H9 (cell line): ENCODE data around the gene MED13L. TPM values are rescaled to one million over a fixed set of nuclear protein-coding genes. Genes with fewer than 3 reads are reported as not detected.

Source experiments
- DNase-seq: peaks from one replicate; pipeline ENCODE4 v3.0.0-alpha.2; 2017
- H2AFZ ChIP-seq: one replicate; pipeline ENCODE4 v1.6.1; 2013; ENCODE audit warnings: mild to moderate bottlenecking, low read length, control low read depth, moderate library complexity
- H2AK5ac ChIP-seq: 2 replicates; pipeline ENCODE4 v1.6.1; 2013; ENCODE audit warnings: low read length, control low read depth, mixed read lengths; ENCODE audit not compliant: insufficient read length
- H2BK120ac ChIP-seq: one replicate; pipeline ENCODE4 v1.6.1; 2013; ENCODE audit warnings: low read depth, mild to moderate bottlenecking, low read length, control low read depth, inconsistent platforms; ENCODE audit not compliant: poor library complexity, severe bottlenecking
- H2BK12ac ChIP-seq: 2 replicates; pipeline ENCODE4 v1.6.1; 2013; ENCODE audit warnings: low read length, control low read depth, mixed read lengths, low read depth; ENCODE audit not compliant: insufficient read length
- H2BK15ac ChIP-seq: 2 replicates; pipeline ENCODE4 v1.6.1; 2013; ENCODE audit warnings: low read depth, low read length, control low read depth
- H2BK20ac ChIP-seq: one replicate; pipeline ENCODE4 v1.6.1; 2013; ENCODE audit warnings: low read depth, mild to moderate bottlenecking, low read length, control low read depth, inconsistent platforms; ENCODE audit not compliant: poor library complexity, severe bottlenecking
- H2BK5ac ChIP-seq: 2 replicates; pipeline ENCODE4 v1.6.1; 2013; ENCODE audit warnings: low read length, control low read depth, mixed read lengths; ENCODE audit not compliant: insufficient read length
- H3K14ac ChIP-seq: 2 replicates; pipeline ENCODE4 v1.6.1; 2013; ENCODE audit warnings: low read length, control low read depth; ENCODE audit not compliant: insufficient read depth
- H3K18ac ChIP-seq: 2 replicates; pipeline ENCODE4 v1.6.1; 2013; ENCODE audit warnings: low read depth, mild to moderate bottlenecking, mixed read lengths, low read length, control low read depth; ENCODE audit not compliant: insufficient read length
- H3K23ac ChIP-seq: 2 replicates; pipeline ENCODE4 v1.6.1; 2013; ENCODE audit warnings: low read length, control low read depth, mixed read lengths, low read depth; ENCODE audit not compliant: insufficient read length
- H3K23me2 ChIP-seq: 2 replicates; pipeline ENCODE4 v1.6.1; 2013; ENCODE audit warnings: low read depth, mild to moderate bottlenecking, mixed read lengths, low read length, control low read depth; ENCODE audit not compliant: insufficient read length, poor library complexity, severe bottlenecking
- H3K27ac ChIP-seq: 2 replicates; pipeline ENCODE4 v1.5.1; 2013; ENCODE audit warnings: low read length, control low read depth, mixed read lengths, low read depth; ENCODE audit not compliant: insufficient read length
- H3K27me3 ChIP-seq: 2 replicates; pipeline ENCODE4 v1.6.1; 2013; ENCODE audit warnings: low read length, control low read depth, inconsistent platforms; ENCODE audit not compliant: insufficient read depth
- H3K4ac ChIP-seq: 2 replicates; pipeline ENCODE4 v1.6.1; 2013; ENCODE audit warnings: low read depth, mild to moderate bottlenecking, control low read depth, inconsistent platforms, low read length, moderate library complexity
- H3K4me1 ChIP-seq: 2 replicates; pipeline ENCODE4 v1.6.1; 2013; ENCODE audit warnings: low read length, control low read depth, inconsistent platforms; ENCODE audit not compliant: insufficient read depth
- H3K4me2 ChIP-seq: 2 replicates; pipeline ENCODE4 v1.6.1; 2013; ENCODE audit warnings: low read length, control low read depth, mixed read lengths; ENCODE audit not compliant: insufficient read length, insufficient read depth
- H3K56ac ChIP-seq: 2 replicates; pipeline ENCODE4 v1.6.1; 2013; ENCODE audit warnings: low read depth, mild to moderate bottlenecking, mixed read lengths, low read length, control low read depth; ENCODE audit not compliant: insufficient read length
- H3K79me1 ChIP-seq: 2 replicates; pipeline ENCODE4 v1.6.1; 2013; ENCODE audit warnings: low read depth, mild to moderate bottlenecking, moderate library complexity, low read length, control low read depth, inconsistent platforms; ENCODE audit not compliant: insufficient read depth, poor library complexity, severe bottlenecking
- H3K79me2 ChIP-seq: 2 replicates; pipeline ENCODE4 v1.6.1; 2013; ENCODE audit warnings: low read length, control low read depth, inconsistent platforms; ENCODE audit not compliant: insufficient read depth
- H3K9ac ChIP-seq: 2 replicates; pipeline ENCODE4 v1.6.1; 2013; ENCODE audit warnings: low read length, control low read depth, mixed read lengths; ENCODE audit not compliant: insufficient read length; ENCODE audit errors: extremely low read depth
- H3K9me3 ChIP-seq: one replicate; pipeline ENCODE4 v1.6.1; 2013; ENCODE audit warnings: low read depth, low read length, inconsistent platforms; ENCODE audit not compliant: control insufficient read depth
- H3T11ph ChIP-seq: one replicate; pipeline ENCODE4 v1.6.1; 2013; ENCODE audit warnings: mild to moderate bottlenecking, low read length, control low read depth, inconsistent platforms
- H4K20me1 ChIP-seq: one replicate; pipeline ENCODE4 v1.6.1; 2013; ENCODE audit not compliant: control insufficient read depth, insufficient read length, insufficient read depth
- H4K5ac ChIP-seq: 2 replicates; pipeline ENCODE4 v1.6.1; 2013; ENCODE audit warnings: low read depth, mild to moderate bottlenecking, mixed read lengths, low read length, control low read depth; ENCODE audit not compliant: insufficient read length
- H4K8ac ChIP-seq: replicated peaks from 2 replicates; pipeline ENCODE4 v1.6.1; 2013; ENCODE audit warnings: low read length, control low read depth, mixed read lengths, low read depth; ENCODE audit not compliant: insufficient read length
- H4K91ac ChIP-seq: 2 replicates; pipeline ENCODE4 v1.6.1; 2013; ENCODE audit warnings: low read depth, mild to moderate bottlenecking, moderate library complexity, mixed read lengths, low read length, control low read depth; ENCODE audit not compliant: insufficient read length
- H3K27ac Mint-ChIP-seq, 3 experiments: 2 replicates in 2 of 3; 3 replicates in 1 of 3; pipeline ENCODE4 v1.8.0; 2020 to 2021; ENCODE audit warnings: mixed read lengths in 3 of 3, mild to moderate bottlenecking in 1 of 3, moderate library complexity in 1 of 3
- H3K27me3 Mint-ChIP-seq: 2 replicates; pipeline ENCODE4 v1.8.0; 2021; ENCODE audit warnings: low read depth, mild to moderate bottlenecking, moderate library complexity, mixed read lengths
- H3K36me3 Mint-ChIP-seq, 3 experiments: 2 replicates in 2 of 3; 3 replicates in 1 of 3; pipeline ENCODE4 v1.8.0; 2020 to 2021; ENCODE audit warnings: low read depth in 3 of 3, mixed read lengths in 3 of 3; ENCODE audit not compliant: insufficient read depth in 1 of 3
- H3K4me1 Mint-ChIP-seq, 2 experiments: 2 replicates each; pipeline ENCODE4 v1.8.0; 2020; ENCODE audit warnings: mixed read lengths in 2 of 2
- H3K4me3 Mint-ChIP-seq, 2 experiments: 2 replicates in 1 of 2; 3 replicates in 1 of 2; pipeline ENCODE4 v1.8.0; 2020 to 2021; ENCODE audit warnings: mild to moderate bottlenecking in 2 of 2, mixed read lengths in 2 of 2, moderate library complexity in 1 of 2
- H3K9me3 Mint-ChIP-seq, 2 experiments: 2 replicates in 1 of 2; 3 replicates in 1 of 2; pipeline ENCODE4 v1.8.0; 2020; ENCODE audit warnings: mild to moderate bottlenecking in 2 of 2, mixed read lengths in 2 of 2, moderate library complexity in 1 of 2
- WGBS: extraction: QIAGEN DNeasy Blood & Tissue Kit; methylation state at CpG from one replicate; pipeline ENCODE4 v1.1.7; 2013; ENCODE audit warnings: missing lambda C conversion rate, low lambda C conversion rate, mixed read lengths; ENCODE audit not compliant: insufficient read length; ENCODE audit errors: extremely low coverage; 5-methylcytosine and 5-hydroxymethylcytosine counted together
- total RNA-seq: library from RNA; stranded (reverse); gene quantifications from 2 replicates; pipeline ENCODE4 v1.2.1, GENCODE V29; 2021
- TF ChIP-seq, protein P1 (sequence below): fragments of 200-600 bp; sonication (generic); conservative IDR thresholded peaks from 3 replicates; pipeline ENCODE4 v1.8.0; 2021; ENCODE audit warnings: antibody characterized with exemption, mild to moderate bottlenecking

The MED13L gene
- total RNA-seq, 1 experiment from 2014 or later, result 52.4 TPM

DNA sequence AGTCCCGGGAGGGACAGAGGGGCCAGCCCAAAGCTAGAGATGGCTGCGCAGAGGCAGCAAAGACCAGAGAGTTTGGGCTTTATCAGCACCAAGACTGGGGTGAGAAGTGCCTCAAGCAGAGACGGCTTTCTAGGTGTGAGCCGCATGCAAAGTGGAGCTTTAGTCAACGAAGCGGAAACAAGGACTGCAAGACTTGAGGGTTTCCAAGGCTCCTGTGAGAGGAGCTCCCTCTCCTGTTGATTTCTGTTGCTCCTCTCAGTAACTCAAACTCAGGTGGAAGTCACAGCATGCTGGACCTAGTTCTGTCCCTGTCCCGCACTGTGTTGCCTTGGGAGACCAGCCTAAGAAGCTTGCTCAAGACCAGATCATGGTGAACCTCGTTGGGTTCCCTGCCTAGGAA, 327.8 kb downstream of the MED13L start:
- WGBS, result no CpG with 5 or more reads among the region's 8 CpGs
- no peak overlapping the region for H3K4me2 ChIP-seq
- H2BK12ac ChIP-seq, result no peak overlapping the region
- H3K9me3 Mint-ChIP-seq, result no peaks in the 10 kb centered on the region
- H4K91ac ChIP-seq, result no peak overlapping the region
- no peak overlapping the region for H4K5ac ChIP-seq
- H3K4ac ChIP-seq, result no peak overlapping the region
- no peaks in the 10 kb centered on the region for H3K23me2 ChIP-seq
- 0 out of 7 replicates have a peak overlapping the region, but pooled peaks of 1 of the 3 experiments have one; percentile 10 for H3K27ac Mint-ChIP-seq
- H4K20me1 ChIP-seq, result no peaks in the 10 kb centered on the region
- TF ChIP-seq, protein P1, sequence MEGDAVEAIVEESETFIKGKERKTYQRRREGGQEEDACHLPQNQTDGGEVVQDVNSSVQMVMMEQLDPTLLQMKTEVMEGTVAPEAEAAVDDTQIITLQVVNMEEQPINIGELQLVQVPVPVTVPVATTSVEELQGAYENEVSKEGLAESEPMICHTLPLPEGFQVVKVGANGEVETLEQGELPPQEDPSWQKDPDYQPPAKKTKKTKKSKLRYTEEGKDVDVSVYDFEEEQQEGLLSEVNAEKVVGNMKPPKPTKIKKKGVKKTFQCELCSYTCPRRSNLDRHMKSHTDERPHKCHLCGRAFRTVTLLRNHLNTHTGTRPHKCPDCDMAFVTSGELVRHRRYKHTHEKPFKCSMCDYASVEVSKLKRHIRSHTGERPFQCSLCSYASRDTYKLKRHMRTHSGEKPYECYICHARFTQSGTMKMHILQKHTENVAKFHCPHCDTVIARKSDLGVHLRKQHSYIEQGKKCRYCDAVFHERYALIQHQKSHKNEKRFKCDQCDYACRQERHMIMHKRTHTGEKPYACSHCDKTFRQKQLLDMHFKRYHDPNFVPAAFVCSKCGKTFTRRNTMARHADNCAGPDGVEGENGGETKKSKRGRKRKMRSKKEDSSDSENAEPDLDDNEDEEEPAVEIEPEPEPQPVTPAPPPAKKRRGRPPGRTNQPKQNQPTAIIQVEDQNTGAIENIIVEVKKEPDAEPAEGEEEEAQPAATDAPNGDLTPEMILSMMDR, result no peak
- H3K14ac ChIP-seq, result no peak overlapping the region
- no peak overlapping the region for H2BK15ac ChIP-seq
- H3K4me1 ChIP-seq, result peaks cover 6% of the 10 kb centered on the region; the same call in 1 of the 2 replicates
- no peak overlapping the region for H2BK120ac ChIP-seq
- H2AFZ ChIP-seq, result no peak overlapping the region
- peaks cover 0 to 10% (median 0%) of the 10 kb centered on the region in 3 experiments; a peak in 1 of 7 replicates for H3K36me3 Mint-ChIP-seq
- H3T11ph ChIP-seq, result no peak overlapping the region
- no peak overlapping the region for H3K18ac ChIP-seq
- no peak overlapping the region for H4K8ac ChIP-seq
- no peaks in the 10 kb centered on the region for H3K79me2 ChIP-seq
- H3K27me3 Mint-ChIP-seq, result no peaks in the 10 kb centered on the region; the same call in none of the 2 replicates
- no peak overlapping the region for H2AK5ac ChIP-seq
- no peaks in the 10 kb centered on the region for H3K79me1 ChIP-seq
- no peak overlapping the region for H3K23ac ChIP-seq
- peaks cover 26 to 27% of the 10 kb centered on the region in 2 experiments for H3K4me1 Mint-ChIP-seq
- no peak overlapping the region for H3K56ac ChIP-seq
- no peak overlapping the region for H3K9ac ChIP-seq
- no peak for DNase-seq
- no peak overlapping the region for H2BK5ac ChIP-seq
- no peaks in the 10 kb centered on the region for H3K27me3 ChIP-seq
- H2BK20ac ChIP-seq, result no peak overlapping the region
- H3K27ac ChIP-seq, result no peak overlapping the region
- H3K4me3 Mint-ChIP-seq, result no peak overlapping the region
- H3K9me3 ChIP-seq, result no peaks in the 10 kb centered on the region
